Mucosa of rectum (tissue), 2 donors: ENCODE measurements around the gene CLEC3B.
A peak's percentile ranks its signal among the peaks of the same experiment; 100 is the strongest.

Experiments
- H3K27ac ChIP-seq, 2 donors: one replicate each; pipeline ENCODE4 v1.7.0; 2013; ENCODE audit warnings: inconsistent platforms in 2 of 2, low read depth in 2 of 2, low read length in 2 of 2
- H3K27me3 ChIP-seq, 2 donors: one replicate each; pipeline ENCODE4 v1.7.0; 2013; ENCODE audit warnings: low read length in 2 of 2; ENCODE audit not compliant: control insufficient read depth in 2 of 2, insufficient read depth in 2 of 2
- H3K36me3 ChIP-seq, 2 donors: one replicate each; pipeline ENCODE4 v1.7.0; 2013; ENCODE audit warnings: low read length in 2 of 2; ENCODE audit not compliant: control insufficient read depth in 2 of 2, insufficient read depth in 2 of 2
- H3K4me1 ChIP-seq, 2 donors: one replicate each; pipeline ENCODE4 v1.7.0; 2013; ENCODE audit warnings: low read length in 2 of 2, mild to moderate bottlenecking in 1 of 2; ENCODE audit not compliant: control insufficient read depth in 2 of 2, insufficient read depth in 2 of 2
- H3K4me3 ChIP-seq, 2 donors: one replicate each; pipeline ENCODE4 v1.7.0; 2013; ENCODE audit warnings: low read length in 2 of 2
- H3K9ac ChIP-seq, 2 donors: one replicate each; pipeline ENCODE4 v1.7.0; 2013; ENCODE audit warnings: low read length in 2 of 2, low read depth in 1 of 2, mild to moderate bottlenecking in 1 of 2
- H3K9me3 ChIP-seq, 2 donors: one replicate each; pipeline ENCODE4 v1.7.0; 2013; ENCODE audit warnings: low read length in 2 of 2; ENCODE audit not compliant: control insufficient read depth in 2 of 2
- donor health status: healthy.
- donor health status: Normal muscosa, but diverticular disease.

The CLEC3B gene

GRCh38 chr3:45016916-45017315 is 9.2 kb upstream of the CLEC3B start:
- H3K4me1 ChIP-seq, result peaks cover 3 to 4% of the 10 kb centered on the region in 2 donors
- H3K36me3 ChIP-seq, result peaks cover 5 to 21% of the 10 kb centered on the region in 2 donors
- H3K27me3 ChIP-seq, result no peaks in the 10 kb centered on the region
- no peak overlapping the region for H3K27ac ChIP-seq
- no peaks in the 10 kb centered on the region for H3K9me3 ChIP-seq
- H3K9ac ChIP-seq, result no peak overlapping the region
- H3K4me3 ChIP-seq, result no peak overlapping the region

GRCh38 chr3:45017821-45018220 is 8.3 kb upstream of the CLEC3B start:
- no peak overlapping the region for H3K27ac ChIP-seq
- H3K27me3 ChIP-seq, result no peaks in the 10 kb centered on the region
- peaks cover 0 to 3% of the 10 kb centered on the region in 2 donors for H3K4me1 ChIP-seq
- H3K9me3 ChIP-seq, result no peaks in the 10 kb centered on the region
- H3K4me3 ChIP-seq, result no peak overlapping the region
- peaks cover 0 to 13% of the 10 kb centered on the region in 2 donors for H3K36me3 ChIP-seq
- no peak overlapping the region for H3K9ac ChIP-seq

- Histone ChIP-seq H3K27me3 (no peaks in the 10 kb centered on the region), H3K9ac (no peak overlapping the region), H3K4me1 (peaks cover 6% of the 10 kb centered on the region in 2 donors), H3K9me3 (no peaks in the 10 kb centered on the region), H3K36me3 (peaks cover 0 to under 1% of the 10 kb centered on the region in 2 donors), H3K4me3 (no peak overlapping the region), H3K27ac (no peak overlapping the region)
Observed at GRCh38 chr3:45020534-45020933, 5.6 kb upstream of the CLEC3B start.

GRCh38 chr3:45021524-45022297 is 4.4 kb upstream of the CLEC3B start:
- no peaks in the 10 kb centered on the region for H3K27me3 ChIP-seq
- no peaks in the 10 kb centered on the region for H3K36me3 ChIP-seq
- no peak overlapping the region for H3K4me3 ChIP-seq
- H3K4me1 ChIP-seq, result peaks cover 7% of the 10 kb centered on the region in 2 donors
- no peaks in the 10 kb centered on the region for H3K9me3 ChIP-seq
- no peak overlapping the region for H3K9ac ChIP-seq
- peak overlapping the region in 1 of 2 donors; percentile 60 for H3K27ac ChIP-seq

- no peaks in the 10 kb centered on the region for H3K36me3 ChIP-seq
- H3K4me1 ChIP-seq, result peaks cover 7% of the 10 kb centered on the region in 2 donors
- no peak overlapping the region for H3K4me3 ChIP-seq
- H3K9me3 ChIP-seq, result no peaks in the 10 kb centered on the region
- no peak overlapping the region for H3K9ac ChIP-seq
- H3K27ac ChIP-seq, result no peak overlapping the region
- H3K27me3 ChIP-seq, result no peaks in the 10 kb centered on the region
Observed at GRCh38 chr3:45023675-45024074, 2.4 kb upstream of the CLEC3B start.

- Histone ChIP-seq H3K36me3 (no peaks in the 10 kb centered on the region), H3K9me3 (no peaks in the 10 kb centered on the region), H3K27ac (peak overlapping the region; percentile 62 to 66), H3K9ac (no peak overlapping the region), H3K4me3 (no peak overlapping the region), H3K27me3 (no peaks in the 10 kb centered on the region), H3K4me1 (peaks cover 7% of the 10 kb centered on the region in 2 donors)
Observed at GRCh38 chr3:45024542-45025255, 1.4 kb upstream of the CLEC3B start.

GRCh38 chr3:45026957-45027356 is 854 bp downstream of the CLEC3B start:
- no peaks in the 10 kb centered on the region for H3K27me3 ChIP-seq
- peak overlapping the region; percentile 53 to 66 for H3K27ac ChIP-seq
- peaks cover 4 to 7% of the 10 kb centered on the region in 2 donors for H3K4me1 ChIP-seq

GRCh38 chr3:45027441-45027840 is 1.3 kb downstream of the CLEC3B start:
- Histone ChIP-seq H3K4me3 (peak overlapping the region in 1 of 2 donors; percentile 61), H3K9me3 (no peaks in the 10 kb centered on the region), H3K36me3 (no peaks in the 10 kb centered on the region), H3K27ac (peak overlapping the region; percentile 53 to 66), H3K27me3 (no peaks in the 10 kb centered on the region), H3K4me1 (peaks cover 4 to 7% of the 10 kb centered on the region in 2 donors), H3K9ac (no peak overlapping the region)

More at GRCh38 chr3:45026957-45027356, 854 bp downstream of the CLEC3B start:
- H3K4me3 ChIP-seq, result peak overlapping the region; percentile 53 to 61
- no peak overlapping the region for H3K9ac ChIP-seq
- no peaks in the 10 kb centered on the region for H3K9me3 ChIP-seq
- no peaks in the 10 kb centered on the region for H3K36me3 ChIP-seq

GRCh38 chr3:45029216-45029615 is 3.1 kb downstream of the CLEC3B start:
- Histone ChIP-seq H3K4me3 (no peak overlapping the region), H3K4me1 (peaks cover 8 to 9% of the 10 kb centered on the region in 2 donors), H3K36me3 (peaks cover 0 to 3% of the 10 kb centered on the region in 2 donors), H3K27me3 (no peaks in the 10 kb centered on the region), H3K27ac (no peak overlapping the region), H3K9me3 (no peaks in the 10 kb centered on the region), H3K9ac (no peak overlapping the region)

- peaks cover 11 to 13% of the 10 kb centered on the region in 2 donors for H3K4me1 ChIP-seq
- no peak overlapping the region for H3K27ac ChIP-seq
- H3K9me3 ChIP-seq, result no peaks in the 10 kb centered on the region
- H3K36me3 ChIP-seq, result peaks cover 0 to 3% of the 10 kb centered on the region in 2 donors
- no peak overlapping the region for H3K4me3 ChIP-seq
- H3K27me3 ChIP-seq, result no peaks in the 10 kb centered on the region
- no peak overlapping the region for H3K9ac ChIP-seq
Observed at GRCh38 chr3:45029661-45030060, 3.6 kb downstream of the CLEC3B start.
